ENCODE data around the gene HS3ST5. TPM values are rescaled to one million over a fixed set of nuclear protein-coding genes. Genes with fewer than 3 reads are reported as not detected.
"Not testable (repeated sequence)": the region's sequence is repeated elsewhere in the genome, so short reads cannot be mapped to it uniquely, and the experiment has no call there.

HS3ST5 gene
- total RNA-seq, 2 donors from 2014 or later = not detected

GRCh38 chr6:114061116-114061515 is 281.7 kb downstream of the HS3ST5 start:
- no peak for DNase-seq (ENCODE audit: low spot score)
- no peaks in the 10 kb centered on the region for H3K4me1 Mint-ChIP-seq (ENCODE audit: low read depth in 2 of 2)

GRCh38 chr6:114058435-114058834 is 284.4 kb downstream of the HS3ST5 start:
- Mint-ChIP-seq H3K27me3 (peaks cover 0 to 2% of the 10 kb centered on the region in 2 donors), H3K9me3 (peaks cover 2% of the 10 kb centered on the region), H3K27ac (no peak overlapping the region), H3K4me3 (no peak overlapping the region), H3K36me3 (no peaks in the 10 kb centered on the region), H3K4me1 (ENCODE audit: low read depth in 2 of 2) (no peaks in the 10 kb centered on the region)
- DNase-seq (ENCODE audit: low spot score) (no peak), ATAC-seq (no peak)

More at GRCh38 chr6:114061116-114061515, 281.7 kb downstream of the HS3ST5 start:
- H3K9me3 Mint-ChIP-seq = no peaks in the 10 kb centered on the region
- no peak overlapping the region for H3K4me3 Mint-ChIP-seq
- H3K27ac Mint-ChIP-seq = no peak overlapping the region
- no peak for ATAC-seq
- no peaks in the 10 kb centered on the region for H3K36me3 Mint-ChIP-seq
- H3K27me3 Mint-ChIP-seq = peaks cover 5 to 10% of the 10 kb centered on the region in 2 donors

GRCh38 chr6:114055763-114056162 is 287.1 kb downstream of the HS3ST5 start:
- H3K4me1 Mint-ChIP-seq (ENCODE audit: low read depth in 2 of 2) = no peaks in the 10 kb centered on the region
- H3K9me3 Mint-ChIP-seq = peaks cover 2% of the 10 kb centered on the region
- no peak for ATAC-seq
- H3K27me3 Mint-ChIP-seq = peaks cover 0 to 2% of the 10 kb centered on the region in 2 donors
- H3K36me3 Mint-ChIP-seq = no peaks in the 10 kb centered on the region
- no peak overlapping the region for H3K27ac Mint-ChIP-seq
- no peak for DNase-seq (ENCODE audit: low spot score)
- H3K4me3 Mint-ChIP-seq = no peak overlapping the region

- no peak for ATAC-seq
- no peak overlapping the region for H3K4me3 Mint-ChIP-seq
- H3K27ac Mint-ChIP-seq = no peak overlapping the region
- peaks cover 0 to 2% of the 10 kb centered on the region in 2 donors for H3K27me3 Mint-ChIP-seq
- DNase-seq (ENCODE audit: low spot score) = no peak
- peaks cover 2% of the 10 kb centered on the region for H3K9me3 Mint-ChIP-seq
- H3K36me3 Mint-ChIP-seq = no peaks in the 10 kb centered on the region
- H3K4me1 Mint-ChIP-seq (ENCODE audit: low read depth in 2 of 2) = no peaks in the 10 kb centered on the region
Observed at GRCh38 chr6:114055349-114055748, 287.5 kb downstream of the HS3ST5 start.

GRCh38 chr6:114053791-114054190 is 289.0 kb downstream of the HS3ST5 start:
- no peaks in the 10 kb centered on the region for H3K4me1 Mint-ChIP-seq (ENCODE audit: low read depth in 2 of 2)

GRCh38 chr6:114052141-114052540 is 290.7 kb downstream of the HS3ST5 start:
- DNase-seq (ENCODE audit: low spot score) = no peak
- peaks cover 2% of the 10 kb centered on the region for H3K9me3 Mint-ChIP-seq
- no peaks in the 10 kb centered on the region for H3K4me1 Mint-ChIP-seq (ENCODE audit: low read depth in 2 of 2)
- no peak overlapping the region for H3K4me3 Mint-ChIP-seq
- peaks cover 0 to 7% of the 10 kb centered on the region in 2 donors for H3K27me3 Mint-ChIP-seq
- no peak overlapping the region for H3K27ac Mint-ChIP-seq
- ATAC-seq = no peak
- no peaks in the 10 kb centered on the region for H3K36me3 Mint-ChIP-seq

More at GRCh38 chr6:114053791-114054190, 289.0 kb downstream of the HS3ST5 start:
- Mint-ChIP-seq H3K4me3 (no peak overlapping the region), H3K9me3 (peaks cover 2% of the 10 kb centered on the region), H3K27me3 (peaks cover 2 to 7% of the 10 kb centered on the region in 2 donors), H3K27ac (no peak overlapping the region), H3K36me3 (no peaks in the 10 kb centered on the region)
- DNase-seq (ENCODE audit: low spot score) (no peak), ATAC-seq (no peak)

- peaks cover 2% of the 10 kb centered on the region for H3K9me3 Mint-ChIP-seq
- H3K27ac Mint-ChIP-seq = no peak overlapping the region
- H3K36me3 Mint-ChIP-seq = no peaks in the 10 kb centered on the region
- DNase-seq (ENCODE audit: low spot score) (no peak), ATAC-seq (no peak)
- H3K27me3 Mint-ChIP-seq = peaks cover 0 to 7% of the 10 kb centered on the region in 2 donors
- no peaks in the 10 kb centered on the region for H3K4me1 Mint-ChIP-seq (ENCODE audit: low read depth in 2 of 2)
- H3K4me3 Mint-ChIP-seq = no peak overlapping the region
Observed at GRCh38 chr6:114051031-114051430, 291.8 kb downstream of the HS3ST5 start.

GRCh38 chr6:114049367-114049966 is 293.4 kb downstream of the HS3ST5 start:
- no peaks in the 10 kb centered on the region for H3K4me1 Mint-ChIP-seq (ENCODE audit: low read depth in 2 of 2)
- ATAC-seq (no peak), DNase-seq (ENCODE audit: low spot score) (no peak)
- H3K9me3 Mint-ChIP-seq = no peaks in the 10 kb centered on the region
- no peak overlapping the region for H3K27ac Mint-ChIP-seq
- peaks cover 0 to 7% of the 10 kb centered on the region in 2 donors for H3K27me3 Mint-ChIP-seq
- no peaks in the 10 kb centered on the region for H3K36me3 Mint-ChIP-seq
- no peak overlapping the region for H3K4me3 Mint-ChIP-seq

GRCh38 chr6:114044566-114044965 is 298.3 kb downstream of the HS3ST5 start:
- H3K27ac Mint-ChIP-seq; ATAC-seq; H3K27me3 Mint-ChIP-seq; H3K4me3 Mint-ChIP-seq; DNase-seq (ENCODE audit: low spot score); H3K4me1 Mint-ChIP-seq (ENCODE audit: low read depth in 2 of 2); H3K36me3 Mint-ChIP-seq; H3K9me3 Mint-ChIP-seq: not testable (repeated sequence)

GRCh38 chr6:114042267-114043016 is 300.4 kb downstream of the HS3ST5 start:
- Mint-ChIP-seq H3K27me3 (peaks cover 0 to 2% of the 10 kb centered on the region in 2 donors), H3K4me3 (no peak overlapping the region), H3K27ac (no peak overlapping the region), H3K9me3 (no peaks in the 10 kb centered on the region), H3K36me3 (no peaks in the 10 kb centered on the region), H3K4me1 (ENCODE audit: low read depth in 2 of 2) (no peaks in the 10 kb centered on the region)
- DNase-seq (ENCODE audit: low spot score) = no peak
- no peak for ATAC-seq

GRCh38 chr6:114040871-114041270 is 302.0 kb downstream of the HS3ST5 start:
- Mint-ChIP-seq H3K4me1 (ENCODE audit: low read depth in 2 of 2) (no peaks in the 10 kb centered on the region), H3K4me3 (no peak overlapping the region), H3K36me3 (no peaks in the 10 kb centered on the region), H3K9me3 (no peaks in the 10 kb centered on the region), H3K27me3 (peaks cover 0 to 2% of the 10 kb centered on the region in 2 donors), H3K27ac (no peak overlapping the region)
- no peak for DNase-seq (ENCODE audit: low spot score)
- ATAC-seq = no peak

GRCh38 chr6:114039841-114040240 is 303.0 kb downstream of the HS3ST5 start:
- Mint-ChIP-seq H3K4me3 (no peak overlapping the region), H3K27ac (no peak overlapping the region), H3K9me3 (no peaks in the 10 kb centered on the region), H3K36me3 (no peaks in the 10 kb centered on the region), H3K27me3 (peaks cover 2 to 4% of the 10 kb centered on the region in 2 donors), H3K4me1 (ENCODE audit: low read depth in 2 of 2) (no peaks in the 10 kb centered on the region)
- ATAC-seq (no peak), DNase-seq (ENCODE audit: low spot score) (no peak)

GRCh38 chr6:114033606-114034005 is 309.2 kb downstream of the HS3ST5 start:
- no peaks in the 10 kb centered on the region for H3K9me3 Mint-ChIP-seq
- ATAC-seq = no peak
- H3K27me3 Mint-ChIP-seq = peaks cover 0 to 7% of the 10 kb centered on the region in 2 donors
- DNase-seq (ENCODE audit: low spot score) = no peak
- H3K27ac Mint-ChIP-seq = no peak overlapping the region
- H3K4me3 Mint-ChIP-seq = no peak overlapping the region
- H3K36me3 Mint-ChIP-seq = no peaks in the 10 kb centered on the region
- no peaks in the 10 kb centered on the region for H3K4me1 Mint-ChIP-seq (ENCODE audit: low read depth in 2 of 2)

GRCh38 chr6:114032721-114033120 is 310.1 kb downstream of the HS3ST5 start:
- H3K27me3 Mint-ChIP-seq = peaks cover 0 to 7% of the 10 kb centered on the region in 2 donors
- H3K36me3 Mint-ChIP-seq = no peaks in the 10 kb centered on the region
- no peak for DNase-seq (ENCODE audit: low spot score)
- H3K4me1 Mint-ChIP-seq (ENCODE audit: low read depth in 2 of 2) = no peaks in the 10 kb centered on the region
- no peaks in the 10 kb centered on the region for H3K9me3 Mint-ChIP-seq
- H3K4me3 Mint-ChIP-seq = no peak overlapping the region
- H3K27ac Mint-ChIP-seq = no peak overlapping the region
- no peak for ATAC-seq

Measured in natural killer cell treated with Interleukin-12 subunit alpha and Interleukin-12 subunit beta and Interleukin-15 and Interleukin-18, amount 100 ng/mL, for 72 hours (primary cell).